HEK293 (cell line): ENCODE results near the gene LRFN4.

ENCODE experiments used
- CTCF ChIP-seq: fragments of 450-650 bp; formaldehyde crosslinking; IDR thresholded peaks from 2 replicates; pipeline ENCODE4 v1.5.1; 2016; ENCODE audit warnings: missing biosample characterization, missing genetic modification characterization
- KLF1 ChIP-seq: fragments of 450-650 bp; formaldehyde crosslinking; IDR thresholded peaks from 2 replicates; pipeline ENCODE4 v1.5.1; 2016; ENCODE audit warnings: missing biosample characterization, missing genetic modification characterization
- MYNN ChIP-seq: fragments of 450-650 bp; formaldehyde crosslinking; IDR thresholded peaks from 2 replicates; pipeline ENCODE4 v1.5.1; 2016; ENCODE audit warnings: missing biosample characterization, missing genetic modification characterization, borderline replicate concordance
- REST ChIP-seq: fragments of 450-650 bp; formaldehyde crosslinking; IDR thresholded peaks from 2 replicates; pipeline ENCODE4 v1.5.1; 2016; ENCODE audit warnings: missing biosample characterization, missing genetic modification characterization
- SALL2 ChIP-seq: fragments of 450-650 bp; formaldehyde crosslinking; IDR thresholded peaks from 2 replicates; pipeline ENCODE4 v1.5.0; 2017; ENCODE audit warnings: missing biosample characterization, mild to moderate bottlenecking, missing genetic modification characterization, borderline replicate concordance
- SP2 ChIP-seq: fragments of 450-650 bp; formaldehyde crosslinking; IDR thresholded peaks from 2 replicates; pipeline ENCODE4 v1.5.1; 2016; ENCODE audit warnings: missing biosample characterization, missing genetic modification characterization
- TCF7L2 ChIP-seq: IDR thresholded peaks from 2 replicates; pipeline ENCODE4 v1.6.1; 2011; ENCODE audit warnings: low read depth, mild to moderate bottlenecking, inconsistent platforms, low read length, moderate library complexity, borderline replicate concordance
- ZNF10 ChIP-seq: fragments of 450-650 bp; formaldehyde crosslinking; IDR thresholded peaks from 2 replicates; pipeline ENCODE4 v1.5.1; 2017; ENCODE audit warnings: missing biosample characterization, missing genetic modification characterization
- ZNF302 ChIP-seq: fragments of 450-650 bp; formaldehyde crosslinking; IDR thresholded peaks from 2 replicates; pipeline ENCODE4 v1.5.1; 2016; ENCODE audit warnings: missing biosample characterization, missing genetic modification characterization, low read depth
- ZNF561 ChIP-seq: fragments of 450-650 bp; IDR thresholded peaks from 2 replicates; pipeline ENCODE4 v1.5.1; 2018; ENCODE audit warnings: missing biosample characterization, missing genetic modification characterization, borderline replicate concordance
- ZNF624 ChIP-seq: fragments of 450-650 bp; formaldehyde crosslinking; IDR thresholded peaks from 2 replicates; pipeline ENCODE4 v1.5.1; 2017; ENCODE audit warnings: missing biosample characterization, missing genetic modification characterization
- ZNF639 ChIP-seq: fragments of 450-650 bp; formaldehyde crosslinking; IDR thresholded peaks from 2 replicates; pipeline ENCODE4 v1.5.1; 2016; ENCODE audit warnings: missing biosample characterization, missing genetic modification characterization

GRCh38 chr11:66871521-66871901 is 14.6 kb downstream of the LRFN4 start:
- TF ChIP-seq ZNF639 (tag by site-specific recombination) (no peak), CTCF (tag by site-specific recombination) (no peak), KLF1 (tag by site-specific recombination) (no peak), SALL2 (tag by site-specific recombination) (no peak), TCF7L2 (no peak), ZNF10 (no peak), ZNF561 (no peak), SP2 (tag by site-specific recombination) (no peak), ZNF302 (no peak), MYNN (tag by site-specific recombination) (no peak), REST (no peak), ZNF624 (tag by site-specific recombination) (no peak)
